CD4-positive, alpha-beta T cell treated with Interleukin-4 for 4 hours (primary cell): ENCODE data around the gene NR2F6.
"Not testable (repeated sequence)": the region's sequence is repeated elsewhere in the genome, so short reads cannot be mapped to it uniquely, and the experiment has no call there.

Experiments used
- DNase-seq: peaks from one replicate; pipeline ENCODE4 v3.0.0-alpha.2; 2020

Gene NR2F6

GRCh38 chr19:17245535-17245984, at the start of gene NR2F6:
Gene NR2F6 (minus strand): TSS chr19:17245919. CDS start chr19:17245220, 699 bp downstream.
- no peak for DNase-seq

- DNase-seq: no peak
Measured at GRCh38 chr19:17294051-17294891, 48.6 kb upstream of the NR2F6 start.

GRCh38 chr19:17293605-17294004, 47.9 kb upstream of the NR2F6 start:
- DNase-seq: no peak

GRCh38 chr19:17292301-17293074, 46.8 kb upstream of the NR2F6 start:
- peak; percentile 81 for DNase-seq

GRCh38 chr19:17289489-17289888, 43.8 kb upstream of the NR2F6 start:
- no peak for DNase-seq

- no peak for DNase-seq
Measured at GRCh38 chr19:17286752-17287151, 41.0 kb upstream of the NR2F6 start.

GRCh38 chr19:17286263-17286662, 40.5 kb upstream of the NR2F6 start:
- no peak for DNase-seq

- no peak for DNase-seq
Measured at GRCh38 chr19:17285415-17286135, 39.9 kb upstream of the NR2F6 start.

- DNase-seq: no peak
Measured at GRCh38 chr19:17283504-17283996, 37.8 kb upstream of the NR2F6 start.

- peak; percentile 73 for DNase-seq
Measured at GRCh38 chr19:17282488-17283125, 36.9 kb upstream of the NR2F6 start.

GRCh38 chr19:17281391-17282304, 35.9 kb upstream of the NR2F6 start, which contains the start of gene ANKLE1:
Gene ANKLE1 (plus strand): TSS chr19:17281901. CDS start chr19:17281921, 20 bp downstream.
- peak; percentile 14 for DNase-seq

GRCh38 chr19:17279436-17279835, 33.7 kb upstream of the NR2F6 start:
- no peak for DNase-seq

- no peak for DNase-seq
Measured at GRCh38 chr19:17275441-17276175, 29.9 kb upstream of the NR2F6 start.

GRCh38 chr19:17274892-17275291, 29.2 kb upstream of the NR2F6 start:
- not testable (repeated sequence) for DNase-seq

GRCh38 chr19:17268754-17269153, 23.0 kb upstream of the NR2F6 start:
- DNase-seq: no peak

- peak; percentile 99 for DNase-seq
Measured at GRCh38 chr19:17266975-17267788, 21.5 kb upstream of the NR2F6 start, which contains the start of gene BABAM1. Gene BABAM1 (plus strand): TSS chr19:17267443. CDS start chr19:17268807, 1,364 bp downstream.

- DNase-seq: no peak
Measured at GRCh38 chr19:17266589-17266974, 20.9 kb upstream of the NR2F6 start.

GRCh38 chr19:17266026-17266425, 20.3 kb upstream of the NR2F6 start:
- no peak for DNase-seq

- no peak for DNase-seq
Measured at GRCh38 chr19:17264641-17264979, 18.9 kb upstream of the NR2F6 start, which contains the start of gene USHBP1. Gene USHBP1 (minus strand): TSS chr19:17264745. CDS start chr19:17264299, 446 bp downstream.
